Measurements from ENCODE around the gene UQCRQ.

GRCh38 chr5:132832612-132833011 is 33.8 kb upstream of the UQCRQ start:
- TF ChIP-seq CTCF (IDR thresholded peaks at IDR 0.05) (no peak), CHD2 (IDR thresholded peaks at IDR 0.05; ENCODE audit: low read length, partially characterized antibody) (no peak), MYC (IDR thresholded peaks at IDR 0.05; ENCODE audit: borderline replicate concordance, low read length) (no peak), EP300 (IDR thresholded peaks at IDR 0.05) (no peak)

Data from A549 (cell line).